ENCODE data around the gene EYS.
"Not testable (repeated sequence)": the region's sequence is repeated elsewhere in the genome, so short reads cannot be mapped to it uniquely, and the experiment has no call there.

The EYS gene

GRCh38 chr6:64538722-64539121, 1168.3 kb downstream of the EYS start:
- DNase-seq, result no peak

GRCh38 chr6:64527899-64528298, 1179.1 kb downstream of the EYS start:
- DNase-seq, result no peak

DNA sequence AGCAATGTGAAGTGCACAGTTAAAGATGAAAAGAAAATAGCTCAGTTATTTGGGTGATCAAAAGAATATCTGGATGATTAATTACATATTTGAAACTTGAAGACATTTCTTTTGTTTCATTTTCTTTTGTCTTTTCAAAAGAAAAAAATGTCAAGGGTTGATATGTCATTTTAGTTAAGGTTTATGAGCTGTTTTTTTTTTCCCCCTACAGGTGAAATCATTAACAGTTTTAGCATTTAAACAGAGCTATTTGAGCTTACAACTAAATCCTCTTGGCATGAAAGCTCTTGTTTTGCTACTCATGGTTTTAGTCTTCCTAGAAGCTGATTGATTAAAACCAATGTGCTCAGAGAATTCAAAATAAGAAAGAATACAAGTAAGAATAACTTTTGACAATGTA, 1184.2 kb downstream of the EYS start:
- DNase-seq, result no peak

- no peak for DNase-seq
Measured at GRCh38 chr6:64520050-64520449, 1187.0 kb downstream of the EYS start.

DNA sequence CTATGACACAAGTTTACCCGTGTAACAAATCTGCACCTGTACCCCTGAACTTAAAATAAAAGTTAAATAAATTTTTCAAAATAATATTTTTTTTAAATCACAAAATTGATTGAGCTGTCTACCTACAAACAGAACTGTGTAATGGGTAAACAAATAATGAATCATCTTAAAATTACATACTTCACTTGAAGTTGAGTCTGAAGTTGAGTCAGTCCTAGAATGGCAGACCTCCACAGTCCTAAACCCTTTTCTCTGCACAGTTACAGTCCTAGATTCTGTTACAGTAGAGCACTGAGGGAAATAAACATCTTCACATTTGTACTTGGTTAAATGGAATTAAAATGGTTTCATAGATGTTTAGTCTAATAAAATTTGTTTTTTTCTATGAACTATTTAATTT, 1190.6 kb downstream of the EYS start:
- DNase-seq, result no peak

DNA sequence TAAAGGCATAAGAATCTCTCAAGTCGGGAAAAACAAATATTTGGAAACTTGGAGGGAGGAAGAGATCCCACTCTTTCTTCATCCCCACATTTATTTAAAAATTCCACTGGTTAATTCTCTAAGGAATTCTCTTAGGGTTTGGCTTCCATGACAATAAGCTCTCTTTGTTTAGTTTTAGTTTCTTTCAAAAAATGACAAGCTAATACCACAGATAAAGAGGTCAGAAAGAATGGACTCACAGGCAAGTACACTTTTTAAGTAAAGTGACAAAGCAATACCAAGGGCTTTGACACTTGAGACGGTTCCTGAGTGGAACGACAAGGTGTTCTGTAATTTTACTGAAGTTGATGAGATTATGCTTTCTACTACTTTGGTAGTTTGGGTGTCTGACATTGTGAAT, 1199.4 kb downstream of the EYS start:
- no peak for DNase-seq

DNA sequence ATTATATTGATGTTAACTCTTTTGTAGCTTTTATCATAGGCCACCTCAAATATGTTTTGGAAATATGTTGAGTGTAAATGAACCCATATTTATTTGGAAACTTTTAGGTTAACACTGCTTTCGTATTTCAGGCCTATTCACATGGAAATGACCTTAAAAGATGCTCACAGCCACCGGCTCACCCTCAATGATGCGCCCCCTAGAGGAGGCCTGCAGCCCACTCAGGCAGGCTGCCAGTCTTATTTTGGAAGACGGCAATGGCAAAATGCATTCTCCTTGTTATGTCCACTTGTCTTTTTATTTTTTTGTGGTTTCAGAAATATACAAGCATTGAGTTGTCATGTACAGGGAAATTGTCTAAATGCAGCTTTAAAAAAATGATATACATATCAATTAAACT, 1201.7 kb downstream of the EYS start:
- no peak for DNase-seq

DNA sequence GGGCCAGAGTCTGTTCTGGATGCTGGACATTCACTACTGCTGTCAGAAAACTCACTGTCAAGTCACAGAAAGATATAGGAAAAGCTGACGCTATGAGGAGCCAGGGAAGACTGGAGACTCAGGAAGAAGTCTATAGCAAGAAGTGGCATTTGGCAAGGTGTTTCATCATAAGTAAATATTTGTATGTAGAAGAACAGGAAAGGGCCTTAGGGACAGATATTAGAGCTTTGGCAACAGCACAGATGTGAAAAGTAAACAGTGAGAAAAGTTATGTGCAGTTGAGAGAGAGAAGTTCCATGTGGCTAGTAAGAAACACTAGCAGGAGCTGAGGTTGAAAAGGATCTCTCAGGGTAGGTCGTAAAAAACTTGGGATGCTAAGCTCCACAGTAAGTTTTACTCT, 1202.5 kb downstream of the EYS start:
- DNase-seq, result no peak

DNA sequence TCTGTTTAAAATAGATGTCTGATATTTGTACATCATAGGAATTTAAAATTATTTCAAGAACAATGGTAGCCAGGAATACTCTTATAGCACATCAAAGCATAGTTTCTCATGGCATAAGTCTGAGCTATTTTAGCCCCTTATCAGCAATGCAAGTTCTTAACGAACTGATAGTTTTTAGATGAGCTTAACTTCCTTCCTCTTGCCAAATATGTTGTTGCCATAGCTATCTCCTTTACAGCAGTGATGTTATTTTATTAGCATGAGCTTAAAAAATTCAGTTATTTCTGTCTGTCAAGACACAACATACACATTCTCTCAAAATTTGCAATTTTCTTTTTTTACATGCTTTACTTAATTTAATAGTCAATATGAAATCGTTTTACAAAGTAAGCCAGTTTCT, 1204.2 kb downstream of the EYS start:
- no peak for DNase-seq

GRCh38 chr6:64497634-64498033, 1209.4 kb downstream of the EYS start:
- DNase-seq, result no peak

GRCh38 chr6:64489763-64490162, 1217.3 kb downstream of the EYS start:
- no peak for DNase-seq

GRCh38 chr6:64486578-64487351, 1220.3 kb downstream of the EYS start:
- DNase-seq, result no peak

DNA sequence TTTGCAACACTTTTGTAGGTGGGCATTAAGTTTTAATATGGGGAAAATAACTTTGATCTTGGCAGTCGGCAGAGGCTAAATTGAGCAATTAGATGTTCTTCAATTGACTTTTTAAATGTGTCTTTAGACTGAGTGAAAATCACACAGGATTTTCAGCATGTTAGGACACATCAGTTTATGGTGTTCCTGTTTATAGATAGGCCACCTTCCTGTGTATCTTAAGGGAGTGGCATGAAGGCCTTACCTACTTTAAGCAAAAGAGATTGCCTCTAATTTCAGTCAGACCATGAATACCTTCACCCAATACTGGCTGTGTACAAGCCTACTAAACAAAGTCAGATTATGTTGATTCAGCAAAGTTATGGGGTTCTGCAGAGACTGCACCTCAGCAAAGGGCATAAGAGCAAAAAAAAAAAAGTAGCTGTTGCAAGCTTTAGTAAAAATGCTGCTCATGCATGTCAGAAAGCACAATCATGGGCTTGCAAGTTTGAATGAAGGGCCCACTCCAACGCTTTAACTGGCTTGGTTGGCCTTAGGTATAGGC, 1223.0 kb downstream of the EYS start:
- DNase-seq, result no peak

DNA sequence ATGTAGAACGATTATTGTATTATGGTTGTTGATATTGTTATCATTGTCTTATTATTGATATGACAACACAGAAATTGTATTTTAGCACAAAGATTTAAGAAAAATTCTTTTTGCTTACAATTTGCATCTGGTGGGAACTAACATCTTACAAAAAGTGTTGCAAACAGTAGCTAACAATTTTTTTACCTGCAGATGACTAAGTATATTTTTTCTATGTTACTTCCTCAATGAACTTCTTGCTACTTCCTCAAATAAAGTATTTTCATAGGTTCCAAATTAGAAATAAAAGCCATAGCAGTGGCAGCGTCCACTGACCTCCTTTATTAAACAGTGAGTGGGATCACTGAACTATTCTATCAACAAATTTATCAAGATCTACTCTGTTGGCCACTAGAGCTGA, 1224.4 kb downstream of the EYS start:
- DNase-seq, result no peak

DNA sequence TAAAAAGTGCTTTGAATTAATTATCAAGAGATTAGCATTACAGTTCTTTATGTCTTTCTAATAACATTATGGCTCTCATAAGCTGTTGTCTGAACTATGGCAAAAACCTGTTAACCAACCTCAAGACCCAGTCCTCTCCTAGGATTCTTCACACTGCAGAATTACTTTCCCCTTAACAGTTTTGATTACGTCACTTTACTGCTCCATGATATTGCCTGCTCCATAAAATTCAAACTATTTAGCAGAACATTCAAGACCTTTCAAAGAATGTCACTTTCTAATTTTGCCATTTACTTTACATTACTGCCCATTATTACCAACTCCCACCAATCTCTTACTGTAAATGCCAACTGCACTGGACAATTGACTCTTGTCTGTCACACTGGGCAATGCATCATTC, 1227.9 kb downstream of the EYS start:
- DNase-seq, result no peak

DNA sequence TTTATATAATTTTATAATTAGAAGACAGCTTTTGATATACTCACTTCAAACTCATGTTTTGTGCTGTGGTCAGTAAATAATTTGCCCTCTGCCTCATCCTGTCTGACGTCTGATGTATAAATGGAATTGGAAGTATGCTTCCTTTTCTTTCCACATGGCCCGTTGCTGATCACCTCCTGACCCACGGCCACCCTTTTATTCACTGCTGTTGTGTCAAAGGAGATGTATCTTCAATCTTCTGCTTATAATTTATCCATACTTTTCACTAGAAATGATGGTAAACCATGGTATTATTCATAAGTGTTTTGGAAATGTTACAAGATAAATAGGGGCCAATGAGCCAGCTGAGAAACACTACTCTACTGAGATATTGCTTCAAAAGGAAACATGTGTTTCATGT, 1229.6 kb downstream of the EYS start:
- DNase-seq, result no peak

- DNase-seq, result no peak
Measured at GRCh38 chr6:64476935-64477334, 1230.1 kb downstream of the EYS start.

- DNase-seq, result not testable (repeated sequence)
Measured at GRCh38 chr6:64469405-64469804, 1237.6 kb downstream of the EYS start.

- no peak for DNase-seq
Measured at GRCh38 chr6:64467656-64468055, 1239.4 kb downstream of the EYS start.

- no peak for DNase-seq
Measured at GRCh38 chr6:64459411-64459944, 1247.5 kb downstream of the EYS start.

GRCh38 chr6:64448101-64448500, 1258.9 kb downstream of the EYS start:
- not testable (repeated sequence) for DNase-seq

- no peak for DNase-seq
Measured at GRCh38 chr6:64445038-64445437, 1262.0 kb downstream of the EYS start.

GRCh38 chr6:64439274-64439673, 1267.8 kb downstream of the EYS start:
- no peak for DNase-seq

DNA sequence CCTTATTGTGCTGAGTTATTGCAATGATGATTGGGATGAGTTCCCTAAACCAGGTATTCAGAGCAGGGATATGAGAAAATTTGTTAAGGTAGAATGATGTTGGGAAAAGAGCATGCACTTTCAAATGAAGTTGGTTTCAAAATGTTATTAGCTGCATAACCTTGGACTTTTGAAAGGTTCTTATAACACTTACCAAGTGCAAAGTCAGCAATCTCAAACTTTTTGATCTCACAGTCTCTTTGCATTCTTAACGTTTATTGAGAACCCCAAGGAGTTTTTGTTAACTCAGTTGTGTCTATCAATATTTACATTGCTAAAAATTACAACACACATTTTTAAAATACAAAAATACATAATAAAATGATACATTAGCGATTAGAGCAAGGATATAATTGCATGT, 1269.0 kb downstream of the EYS start:
- DNase-seq, result no peak

DNA sequence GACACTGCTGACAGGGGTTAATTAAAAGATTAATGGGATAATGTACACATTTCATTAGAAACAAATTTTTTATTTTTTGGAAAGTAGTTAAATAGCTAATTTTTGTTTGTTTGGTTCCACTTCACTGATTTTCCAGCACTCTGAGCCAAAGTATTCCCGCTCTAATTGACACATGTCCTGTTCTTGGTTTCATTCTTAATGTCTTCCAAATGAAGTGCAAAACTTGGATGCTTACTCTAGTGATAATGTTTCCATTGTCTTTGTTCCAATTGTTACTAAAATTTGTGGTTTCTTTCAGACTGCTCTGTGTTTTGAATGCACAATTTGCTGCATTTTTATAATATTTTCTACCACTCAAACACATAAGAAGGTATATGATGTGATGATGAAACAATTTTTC, 1277.1 kb downstream of the EYS start:
- no peak for DNase-seq
